Measurements from ENCODE around the gene ZNF85.
"Not testable (repeated sequence)": the region's sequence is repeated elsewhere in the genome, so short reads cannot be mapped to it uniquely, and the experiment has no call there.

The ZNF85 gene

DNA sequence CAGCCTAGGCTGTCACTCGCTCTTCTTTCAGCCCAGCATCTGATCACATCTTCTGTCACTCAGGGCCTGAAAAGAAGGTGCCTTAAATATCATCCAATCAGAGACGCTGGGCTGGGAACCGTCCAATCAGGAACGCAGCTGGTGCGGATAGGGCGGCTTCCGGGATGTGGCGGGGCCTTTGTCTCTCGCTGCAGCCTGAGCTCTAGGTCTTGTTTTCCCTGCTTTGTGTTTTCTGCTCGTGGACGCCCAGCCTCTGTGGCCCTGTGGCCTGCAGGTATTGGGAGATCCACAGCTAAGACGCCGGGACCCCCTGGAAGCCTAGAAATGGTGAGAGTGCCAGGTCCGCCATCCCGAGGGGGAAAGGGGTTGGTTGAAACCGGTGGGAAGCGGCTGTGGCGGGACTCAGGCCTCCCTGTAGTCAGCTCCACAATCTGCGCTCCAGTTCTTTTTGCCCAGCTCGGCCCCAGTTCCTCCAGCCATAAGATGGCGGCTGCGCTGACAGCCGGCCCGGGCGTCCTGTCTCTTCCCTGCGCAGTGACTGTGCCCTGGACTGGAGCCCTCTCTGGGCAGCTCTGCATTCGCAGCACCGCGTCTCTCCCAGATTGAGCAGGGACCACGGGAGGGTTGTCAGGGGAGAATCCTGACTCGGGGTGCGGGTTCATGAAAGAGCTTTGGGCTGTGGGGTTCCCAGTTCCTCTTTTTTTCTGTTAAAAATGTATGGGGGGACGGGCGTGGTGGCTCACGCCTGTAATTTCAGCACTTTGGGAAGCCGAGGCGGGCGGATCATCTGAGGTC lies at the start of gene ZNF85:
ZNF85 (plus strand) TSS at position 175 of the 795 bp plus-strand sequence; CDS start at position 325, 150 bp downstream.
- peak; percentile 78 to 84 for DNase-seq (ENCODE audit: low read depth in 2 of 2)

DNA sequence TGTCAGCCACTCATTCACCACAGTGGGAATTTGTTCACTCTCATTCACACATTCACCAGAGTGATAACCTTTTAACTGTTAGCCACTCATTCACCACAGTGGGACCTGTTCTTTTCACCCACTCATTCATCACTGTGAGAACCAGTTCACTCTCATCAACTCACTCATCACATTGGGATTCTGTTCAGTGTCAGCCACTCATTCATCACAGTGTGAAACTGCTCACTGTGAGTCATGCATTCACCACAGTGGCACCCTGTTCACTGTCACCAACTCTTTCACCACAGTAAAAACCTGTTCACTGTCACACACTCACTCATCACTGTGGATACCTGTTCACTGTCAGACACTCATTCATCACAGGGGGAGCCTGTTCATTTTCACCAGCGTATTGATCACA lies 43.5 kb upstream of the ZNF85 start:
- no peak for DNase-seq (ENCODE audit: low read depth in 2 of 2)

DNA sequence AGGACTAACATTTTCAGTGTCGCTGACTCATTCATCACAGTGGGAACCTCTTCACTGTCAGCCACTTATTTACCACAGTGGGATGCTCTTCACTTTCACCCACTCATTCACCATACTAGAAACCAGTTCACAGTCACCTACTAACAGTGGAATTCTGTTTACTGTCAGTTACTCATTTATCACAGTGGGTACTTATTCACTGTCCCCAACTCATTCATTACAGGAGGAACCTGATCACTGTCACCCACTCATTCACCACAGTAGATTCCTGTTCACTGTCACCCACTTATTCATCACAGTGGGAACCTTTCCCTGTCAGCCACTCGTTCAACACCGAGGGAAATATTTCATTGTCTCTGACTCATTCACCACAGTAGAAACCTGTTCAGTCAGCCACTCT lies 10.1 kb upstream of the ZNF85 start:
- no peak for DNase-seq (ENCODE audit: low read depth in 2 of 2)

DNA sequence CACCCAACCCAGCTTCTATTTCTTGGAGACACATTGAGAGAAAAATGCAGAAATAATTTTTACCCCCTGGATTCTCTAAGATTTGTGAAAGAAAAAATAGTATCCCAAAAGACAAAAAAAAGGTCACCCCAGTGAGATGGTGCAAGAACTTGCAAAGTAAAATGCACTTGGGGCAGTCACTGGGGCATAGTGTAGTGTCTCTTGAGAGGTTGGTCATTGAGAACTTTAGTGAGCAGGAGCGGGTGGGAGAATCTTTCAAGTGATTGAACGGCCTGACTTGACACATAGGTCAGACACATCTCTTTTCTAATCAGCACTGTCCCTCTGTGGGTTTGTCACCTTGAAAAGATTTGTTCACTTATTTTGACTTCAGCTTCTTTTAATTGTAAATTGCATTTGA lies 2.4 kb downstream of the ZNF85 start:
- no peak for DNase-seq (ENCODE audit: low read depth in 2 of 2)

DNA sequence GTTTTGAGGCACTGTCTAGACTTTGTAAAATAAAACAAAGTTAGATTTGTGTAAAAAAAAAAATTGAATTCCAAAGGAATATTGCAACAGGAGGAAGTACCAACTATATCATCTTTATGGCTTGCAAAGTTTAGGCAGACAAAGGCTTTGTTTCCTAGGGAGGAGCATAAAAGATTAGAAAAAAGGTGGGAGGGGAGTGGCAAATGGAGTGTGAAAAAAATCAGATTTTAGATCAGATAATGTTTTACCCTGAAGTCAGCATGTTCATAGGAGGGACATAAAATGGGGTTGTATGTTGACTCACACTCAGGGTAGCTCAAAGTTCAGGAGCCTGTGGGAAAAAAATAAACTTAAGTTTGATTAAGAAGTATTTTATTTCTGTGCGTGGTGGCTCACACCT lies 3.7 kb downstream of the ZNF85 start:
- no peak for DNase-seq (ENCODE audit: low read depth in 2 of 2)

DNA sequence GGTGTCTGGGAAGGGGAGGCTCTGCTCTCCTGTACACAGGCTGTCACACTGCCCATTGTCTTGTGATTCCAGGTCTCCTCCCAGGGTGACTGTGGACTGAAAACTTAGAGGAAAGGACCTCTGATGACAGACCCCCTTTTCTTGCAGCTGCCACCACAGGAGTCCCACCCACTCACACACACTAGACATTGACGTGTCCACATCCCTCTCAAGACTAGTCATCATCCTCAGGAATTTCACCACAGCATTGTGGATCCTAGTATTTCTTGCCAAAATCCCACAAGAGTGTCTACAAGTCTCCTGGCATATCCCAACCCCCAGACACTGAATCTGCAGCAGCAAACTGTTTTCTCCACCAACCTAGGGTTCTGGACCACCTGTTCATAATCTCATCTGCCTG lies 5.3 kb downstream of the ZNF85 start:
- DNase-seq (ENCODE audit: low read depth in 2 of 2) = no peak

DNA sequence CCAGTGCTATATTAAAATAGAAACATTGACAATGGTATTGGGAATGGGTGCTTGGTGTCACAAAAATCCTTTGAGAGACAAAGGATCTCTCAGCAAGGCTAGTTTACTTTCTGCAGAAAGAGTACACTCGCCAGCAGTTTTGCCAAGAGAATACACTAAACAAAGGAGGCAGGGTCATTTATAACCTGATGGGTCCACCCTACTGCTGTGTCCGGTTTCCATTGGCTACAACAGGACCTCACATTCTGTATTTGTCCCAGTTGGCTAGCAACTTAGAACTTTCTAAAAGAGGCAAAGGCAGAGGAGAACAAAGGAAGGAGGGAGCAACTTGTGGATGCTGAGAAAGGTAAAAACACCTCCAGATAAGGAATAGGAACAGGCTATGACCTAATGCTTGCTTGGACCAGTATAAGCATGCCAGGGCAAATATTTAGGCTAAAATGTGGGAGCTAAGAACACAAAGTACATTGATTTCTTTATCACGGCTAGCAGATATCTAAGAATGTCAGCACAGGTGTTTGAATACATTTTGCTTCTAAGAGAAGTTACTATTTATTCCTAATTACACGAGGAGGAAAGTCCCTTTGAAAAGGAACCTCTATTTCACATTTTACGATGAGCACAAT lies 13.4 kb downstream of the ZNF85 start:
- not testable (repeated sequence) for DNase-seq (ENCODE audit: low read depth in 2 of 2)

DNA sequence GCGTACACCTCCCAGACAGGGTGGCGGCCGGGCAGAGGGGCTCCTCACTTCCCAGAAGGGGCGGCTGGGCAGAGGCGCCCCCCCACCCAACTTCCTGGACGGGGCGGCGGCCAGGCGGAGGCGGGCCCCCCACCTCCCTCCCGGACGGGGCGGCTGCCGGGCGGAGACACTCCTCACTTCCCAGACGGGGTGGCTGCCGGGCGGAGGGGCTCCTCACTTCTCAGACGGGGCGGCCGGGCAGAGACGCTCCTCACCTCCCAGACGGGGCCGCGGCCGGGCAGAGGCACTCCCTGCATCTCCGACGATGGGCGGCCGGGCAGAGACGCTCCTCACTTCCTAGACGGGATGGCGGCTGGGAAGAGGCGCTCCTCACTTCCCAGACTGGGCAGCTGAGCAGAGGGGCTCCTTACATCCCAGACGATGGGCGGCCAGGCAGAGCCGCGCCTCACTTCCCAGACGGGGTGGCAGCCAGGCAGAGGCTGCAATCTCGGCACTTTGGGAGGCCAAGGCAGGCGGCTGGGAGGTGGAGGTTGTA lies 29.6 kb downstream of the ZNF85 start:
- DNase-seq (ENCODE audit: low read depth in 2 of 2) = not testable (repeated sequence)

DNA sequence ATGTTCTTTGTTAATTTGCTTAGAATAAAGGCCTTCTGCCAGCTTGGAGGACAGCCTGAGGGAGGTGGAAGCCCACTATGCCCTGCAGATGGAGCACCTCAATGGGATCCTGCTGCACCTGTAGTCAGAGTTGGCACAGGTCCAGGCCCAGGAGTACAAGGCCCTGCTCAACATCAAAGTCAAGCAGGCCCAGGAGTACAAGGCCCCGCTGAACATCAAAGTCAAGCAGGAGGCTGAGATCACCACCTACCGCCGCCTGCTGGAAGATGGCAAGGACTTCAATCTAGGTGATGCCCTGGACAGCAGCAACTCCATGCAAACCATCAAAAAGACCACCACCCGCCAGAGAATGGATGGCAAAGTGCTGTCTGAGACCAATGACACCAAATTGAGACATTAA lies 41.7 kb downstream of the ZNF85 start:
- no peak for DNase-seq (ENCODE audit: low read depth in 2 of 2)

DNA sequence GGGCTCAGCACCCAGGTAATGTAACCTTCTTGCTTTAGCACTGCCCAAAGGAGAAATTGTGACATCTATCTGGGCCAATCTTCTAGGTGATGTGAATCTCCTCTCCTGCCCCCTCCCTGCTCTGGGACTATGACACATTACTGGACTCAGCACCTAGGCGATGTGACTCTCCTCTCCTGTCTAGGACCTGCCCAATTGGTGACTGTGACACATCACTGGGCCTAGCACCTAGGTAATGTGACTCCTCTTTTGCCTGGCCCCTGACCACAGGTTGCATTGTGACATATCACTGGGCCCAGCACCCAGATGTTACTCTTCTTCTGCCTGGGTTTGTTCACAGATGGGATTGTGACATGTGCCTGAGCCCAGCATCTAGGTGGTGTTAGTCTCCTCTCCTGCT lies 45.0 kb downstream of the ZNF85 start:
- DNase-seq (ENCODE audit: low read depth in 2 of 2) = no peak

DNA sequence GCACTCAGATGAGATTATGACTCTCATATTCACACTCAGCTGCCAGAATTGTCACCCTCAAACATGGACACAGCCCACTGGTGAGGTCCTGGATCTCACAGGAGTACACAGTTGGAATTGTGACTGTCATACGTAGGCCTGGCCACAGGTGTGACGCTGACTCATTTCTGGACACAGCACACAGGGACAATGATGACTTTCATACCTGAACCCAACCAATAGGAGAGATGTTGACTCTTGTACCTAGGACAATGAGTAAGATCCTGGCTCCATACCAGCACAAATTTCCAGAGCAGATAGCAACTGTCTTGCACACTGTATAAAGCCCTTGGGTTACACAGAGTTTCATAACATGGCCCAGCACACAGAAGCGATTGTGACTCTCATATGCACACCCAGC lies 46.4 kb downstream of the ZNF85 start:
- no peak for DNase-seq (ENCODE audit: low read depth in 2 of 2)

DNA sequence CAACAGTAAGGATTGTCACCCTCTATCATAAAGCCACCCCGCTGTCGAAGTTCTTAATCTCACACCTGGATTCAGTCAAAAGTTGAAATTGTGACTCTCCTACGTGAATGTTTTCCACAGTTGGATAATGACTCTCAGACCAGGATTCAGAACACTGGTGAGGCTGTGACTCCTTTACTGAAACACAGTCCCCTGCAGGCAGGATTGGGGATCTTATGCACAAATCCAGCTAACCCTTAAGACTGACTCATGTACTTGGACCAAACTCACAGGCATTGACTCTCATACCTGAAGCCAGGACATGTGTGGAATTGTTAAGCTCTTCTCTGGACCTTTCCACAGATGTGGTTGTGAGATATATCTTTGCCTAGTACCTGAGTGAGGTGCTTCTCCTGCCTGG lies 46.8 kb downstream of the ZNF85 start:
- DNase-seq (ENCODE audit: low read depth in 2 of 2) = no peak

DNA sequence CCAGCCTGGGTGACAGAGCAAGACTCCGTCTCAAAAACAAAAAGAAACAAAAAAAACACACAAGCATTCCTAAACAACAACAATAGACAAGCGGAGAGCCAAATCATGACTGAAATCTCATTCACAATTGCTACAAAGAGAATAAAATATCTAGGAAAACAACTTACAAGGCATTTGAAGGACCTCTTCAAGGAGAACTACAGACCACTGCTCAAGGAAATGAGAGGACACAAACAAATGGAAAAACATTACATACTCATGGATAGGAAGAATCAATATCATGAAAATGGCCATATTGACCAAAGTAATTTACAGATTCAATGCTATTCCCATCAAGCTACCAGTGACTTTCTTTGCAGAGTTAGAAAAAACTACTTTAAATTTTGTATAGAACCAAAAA lies 69.7 kb downstream of the ZNF85 start:
- DNase-seq (ENCODE audit: low read depth in 2 of 2) = not testable (repeated sequence)

DNA sequence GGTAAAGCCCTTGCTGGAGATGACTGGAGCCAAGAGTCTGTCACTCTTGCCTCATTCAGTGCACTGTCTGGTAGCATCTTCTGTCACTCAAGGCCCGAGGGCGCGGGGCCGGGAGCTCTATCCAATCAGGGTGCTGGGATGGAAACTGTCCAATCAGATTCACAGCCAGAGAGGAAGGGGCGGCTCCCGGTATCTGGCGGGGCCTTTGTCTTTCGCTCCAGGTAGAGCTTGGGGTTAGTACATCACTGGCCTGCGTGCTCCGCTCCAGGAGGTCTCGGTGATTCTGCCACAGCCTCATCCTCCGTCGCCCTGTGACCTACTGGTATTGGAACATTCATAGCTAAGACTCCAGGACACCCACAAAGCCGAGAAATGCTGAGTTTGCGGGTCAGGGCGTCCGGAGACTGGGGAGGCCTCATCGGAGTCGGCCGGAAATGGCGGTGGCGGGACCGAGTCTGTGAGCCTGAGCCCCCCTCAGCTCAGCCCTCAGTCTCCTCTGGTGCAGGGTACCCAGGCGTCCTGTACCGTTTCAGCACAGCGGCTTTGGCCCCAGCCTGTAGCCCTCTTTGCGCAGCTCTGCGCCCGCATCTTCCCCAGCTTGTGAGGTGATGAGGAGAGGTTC lies 76.8 kb downstream of the ZNF85 start:
- DNase-seq (ENCODE audit: low read depth in 2 of 2) = peak; percentile 83 to 86

Measured in stimulated activated CD4-positive, alpha-beta T cell treated with anti-CD3 and anti-CD28 coated beads, Interleukin-15, amount 100 ng/mL, for 48 hours (primary cell).